ENCODE results near the gene SRP9. TPM values are rescaled to one million over a fixed set of nuclear protein-coding genes. Genes with fewer than 3 reads are reported as not detected.
"Not testable (repeated sequence)": the region's sequence is repeated elsewhere in the genome, so short reads cannot be mapped to it uniquely, and the experiment has no call there.

SRP9 gene
- polyA plus RNA-seq, 1 of the 3 experiments (the other 2 are of a cell fraction): 156 TPM

GRCh38 chr1:225794954-225795353 is 17.3 kb downstream of the SRP9 start:
- H3K9ac ChIP-seq: no peak overlapping the region
- H4K20me1 ChIP-seq (ENCODE audit: insufficient read depth): no peaks in the 10 kb centered on the region
- no peaks in the 10 kb centered on the region for H3K27me3 ChIP-seq (ENCODE audit: insufficient read depth)
- TF ChIP-seq EZH2phosphoT487 (IDR thresholded peaks at IDR 0.05; ENCODE audit: borderline replicate concordance, low read depth): no peak
- no peaks in the 10 kb centered on the region for H3K4me1 ChIP-seq (ENCODE audit: control insufficient read depth in 1 of 2, insufficient read depth in 2 of 2, low read depth in 1 of 2, low read length in 1 of 2)
- 0 out of 2 replicates have a peak, but pooled peaks cover 5% of the 10 kb centered on the region for H3K9me3 ChIP-seq
- no peak overlapping the region for H3K27ac ChIP-seq (ENCODE audit: low read depth in 2 of 2, low read length in 1 of 2)
- 96% methylated on average over 4 of the region's 4 CpGs for WGBS (ENCODE audit: low lambda C conversion rate)
- POLR2A ChIA-PET: no interaction called here
- no peak overlapping the region for H2AFZ ChIP-seq (ENCODE audit: low read depth)
- H3K4me3 ChIP-seq (ENCODE audit: low read depth in 2 of 2, low read length in 1 of 2): no peak overlapping the region
- peaks cover 35 to 63% of the 10 kb centered on the region in 2 experiments for H3K36me3 ChIP-seq (replicated peaks in 1 of 2; ENCODE audit: control insufficient read depth in 1 of 2, insufficient read depth in 2 of 2, low read length in 1 of 2)
- H3F3A ChIP-seq (replicated peaks; ENCODE audit: insufficient read depth): peaks cover 4% of the 10 kb centered on the region
- no peaks in the 10 kb centered on the region for H3K9me2 ChIP-seq
- peaks cover 20% of the 10 kb centered on the region; the same call in 1 of the 2 replicates for H3K79me2 ChIP-seq (ENCODE audit: insufficient read depth)
- no peak overlapping the region for H3K4me2 ChIP-seq
- CTCF ChIA-PET: no interaction called here
- no peak for DNase-seq

- H3K27me3 ChIP-seq (ENCODE audit: insufficient read depth); H3F3A ChIP-seq (replicated peaks; ENCODE audit: insufficient read depth); H4K20me1 ChIP-seq (ENCODE audit: insufficient read depth); H3K4me2 ChIP-seq; H3K9ac ChIP-seq; H3K27ac ChIP-seq (ENCODE audit: low read depth in 2 of 2, low read length in 1 of 2); H3K4me3 ChIP-seq (ENCODE audit: low read depth in 2 of 2, low read length in 1 of 2); CTCF ChIA-PET; DNase-seq; H2AFZ ChIP-seq (ENCODE audit: low read depth); H3K9me2 ChIP-seq; POLR2A ChIA-PET; H3K4me1 ChIP-seq (ENCODE audit: control insufficient read depth in 1 of 2, insufficient read depth in 2 of 2, low read depth in 1 of 2, low read length in 1 of 2); H3K9me3 ChIP-seq: not testable (repeated sequence)
- H3K79me2 ChIP-seq (ENCODE audit: insufficient read depth): peaks cover 11% of the 10 kb centered on the region; the same call in 1 of the 2 replicates
- 95% methylated on average over 18 of the region's 18 CpGs for WGBS (ENCODE audit: low lambda C conversion rate)
- H3K36me3 ChIP-seq (replicated peaks in 1 of 2; ENCODE audit: control insufficient read depth in 1 of 2, insufficient read depth in 2 of 2, low read length in 1 of 2): peaks cover 26 to 54% of the 10 kb centered on the region in 2 experiments
Measured at GRCh38 chr1:225796097-225796496, 18.5 kb downstream of the SRP9 start.

GRCh38 chr1:225801146-225801545 is 23.5 kb downstream of the SRP9 start:
- POLR2A ChIA-PET; H3K4me3 ChIP-seq (ENCODE audit: low read depth in 2 of 2, low read length in 1 of 2): not testable (repeated sequence)

GRCh38 chr1:225806249-225806648 is 28.6 kb downstream of the SRP9 start:
- H3K36me3 ChIP-seq (replicated peaks in 1 of 2; ENCODE audit: control insufficient read depth in 1 of 2, insufficient read depth in 2 of 2, low read length in 1 of 2): no peaks in the 10 kb centered on the region
- no peaks in the 10 kb centered on the region for H3K27me3 ChIP-seq (ENCODE audit: insufficient read depth)
- no peaks in the 10 kb centered on the region for H3K79me2 ChIP-seq (ENCODE audit: insufficient read depth)
- no peaks in the 10 kb centered on the region for H3K9me2 ChIP-seq
- ChIA-PET POLR2A (no interaction called here), CTCF (no interaction called here)
- TF ChIP-seq MAX (IDR thresholded peaks at IDR 0.05; ENCODE audit: low read depth): no peak
- H3K4me3 ChIP-seq (ENCODE audit: low read depth in 2 of 2, low read length in 1 of 2): no peak overlapping the region
- no peak overlapping the region for H3K9ac ChIP-seq
- no peak overlapping the region for H3K27ac ChIP-seq (ENCODE audit: low read depth in 2 of 2, low read length in 1 of 2)
- H3F3A ChIP-seq (replicated peaks; ENCODE audit: insufficient read depth): peaks cover 9% of the 10 kb centered on the region
- no peak overlapping the region for H2AFZ ChIP-seq (ENCODE audit: low read depth)
- no peak overlapping the region for H3K4me2 ChIP-seq
- H3K9me3 ChIP-seq: no peaks in the 10 kb centered on the region
- no peak for DNase-seq
- WGBS (ENCODE audit: low lambda C conversion rate): 100% methylated on average over 1 of the region's 1 CpG
- H3K4me1 ChIP-seq (ENCODE audit: control insufficient read depth in 1 of 2, insufficient read depth in 2 of 2, low read depth in 1 of 2, low read length in 1 of 2): peaks cover 0 to 6% of the 10 kb centered on the region in 2 experiments; a peak in 1 of 4 replicates
- H4K20me1 ChIP-seq (ENCODE audit: insufficient read depth): no peaks in the 10 kb centered on the region

More at GRCh38 chr1:225801146-225801545, 23.5 kb downstream of the SRP9 start:
- H3K36me3 ChIP-seq (replicated peaks in 1 of 2; ENCODE audit: control insufficient read depth in 1 of 2, insufficient read depth in 2 of 2, low read length in 1 of 2): peaks cover 0 to 18% of the 10 kb centered on the region in 2 experiments
- not testable (repeated sequence) for H3K27ac ChIP-seq (ENCODE audit: low read depth in 2 of 2, low read length in 1 of 2); DNase-seq; H3K9ac ChIP-seq; H3K9me2 ChIP-seq; H3K27me3 ChIP-seq (ENCODE audit: insufficient read depth); H3K9me3 ChIP-seq; H3K4me1 ChIP-seq (ENCODE audit: control insufficient read depth in 1 of 2, insufficient read depth in 2 of 2, low read depth in 1 of 2, low read length in 1 of 2); H4K20me1 ChIP-seq (ENCODE audit: insufficient read depth); H2AFZ ChIP-seq (ENCODE audit: low read depth); H3K4me2 ChIP-seq; H3F3A ChIP-seq (replicated peaks; ENCODE audit: insufficient read depth); H3K79me2 ChIP-seq (ENCODE audit: insufficient read depth)
- WGBS (ENCODE audit: low lambda C conversion rate): 95% methylated on average over 4 of the region's 7 CpGs
- CTCF ChIA-PET: interaction anchor here (1.3 to 3.9 kb wide), 2 partner anchors 24 to 327 kb away, joined by 5 to 9 read pairs; partner anchors contain the start of gene SRP9

GRCh38 chr1:225806736-225807135 is 29.1 kb downstream of the SRP9 start:
- POLR2A ChIA-PET; H3K9me3 ChIP-seq; H3K9ac ChIP-seq; DNase-seq; H3K9me2 ChIP-seq; CTCF ChIA-PET; H4K20me1 ChIP-seq (ENCODE audit: insufficient read depth); H3K4me2 ChIP-seq; H3K36me3 ChIP-seq (replicated peaks in 1 of 2; ENCODE audit: control insufficient read depth in 1 of 2, insufficient read depth in 2 of 2, low read length in 1 of 2); H3F3A ChIP-seq (replicated peaks; ENCODE audit: insufficient read depth); H2AFZ ChIP-seq (ENCODE audit: low read depth); H3K79me2 ChIP-seq (ENCODE audit: insufficient read depth); H3K27me3 ChIP-seq (ENCODE audit: insufficient read depth); H3K4me1 ChIP-seq (ENCODE audit: control insufficient read depth in 1 of 2, insufficient read depth in 2 of 2, low read depth in 1 of 2, low read length in 1 of 2); H3K4me3 ChIP-seq (ENCODE audit: low read depth in 2 of 2, low read length in 1 of 2); H3K27ac ChIP-seq (ENCODE audit: low read depth in 2 of 2, low read length in 1 of 2): not testable (repeated sequence)
- 88% methylated on average over 3 of the region's 3 CpGs for WGBS (ENCODE audit: low lambda C conversion rate)

Data from SK-N-SH (cell line).